ENCODE measurements around the gene UNC119. TPM values are rescaled to one million over a fixed set of nuclear protein-coding genes. Genes with fewer than 3 reads are reported as not detected.

UNC119 gene
- total RNA-seq, 2 experiments from 2014 or later, result 14.2 to 14.9 TPM

DNA sequence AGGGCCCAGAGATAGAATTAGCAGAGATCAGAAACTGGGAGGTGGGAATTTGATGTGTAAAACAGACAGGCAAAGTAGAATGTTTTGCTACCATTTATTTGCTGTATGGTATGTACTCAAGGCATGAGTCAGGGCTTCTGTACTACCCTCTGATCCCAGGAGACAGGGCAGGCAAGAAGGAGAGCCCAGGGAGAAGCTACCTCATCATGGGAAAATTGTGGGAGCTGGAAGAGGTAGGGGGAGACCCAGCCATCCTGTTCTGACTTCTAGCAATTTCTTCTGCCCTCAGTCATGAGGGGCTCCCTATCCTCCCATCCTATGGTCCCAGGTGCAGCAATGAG is 20.6 kb upstream of the UNC119 start:
- no TSS peak for BruUV-seq (replicated peaks)
- no peaks in the 10 kb centered on the region for H3K79me2 ChIP-seq (ENCODE audit: insufficient read depth, low read depth, low read length)
- TF ChIP-seq, protein P1, sequence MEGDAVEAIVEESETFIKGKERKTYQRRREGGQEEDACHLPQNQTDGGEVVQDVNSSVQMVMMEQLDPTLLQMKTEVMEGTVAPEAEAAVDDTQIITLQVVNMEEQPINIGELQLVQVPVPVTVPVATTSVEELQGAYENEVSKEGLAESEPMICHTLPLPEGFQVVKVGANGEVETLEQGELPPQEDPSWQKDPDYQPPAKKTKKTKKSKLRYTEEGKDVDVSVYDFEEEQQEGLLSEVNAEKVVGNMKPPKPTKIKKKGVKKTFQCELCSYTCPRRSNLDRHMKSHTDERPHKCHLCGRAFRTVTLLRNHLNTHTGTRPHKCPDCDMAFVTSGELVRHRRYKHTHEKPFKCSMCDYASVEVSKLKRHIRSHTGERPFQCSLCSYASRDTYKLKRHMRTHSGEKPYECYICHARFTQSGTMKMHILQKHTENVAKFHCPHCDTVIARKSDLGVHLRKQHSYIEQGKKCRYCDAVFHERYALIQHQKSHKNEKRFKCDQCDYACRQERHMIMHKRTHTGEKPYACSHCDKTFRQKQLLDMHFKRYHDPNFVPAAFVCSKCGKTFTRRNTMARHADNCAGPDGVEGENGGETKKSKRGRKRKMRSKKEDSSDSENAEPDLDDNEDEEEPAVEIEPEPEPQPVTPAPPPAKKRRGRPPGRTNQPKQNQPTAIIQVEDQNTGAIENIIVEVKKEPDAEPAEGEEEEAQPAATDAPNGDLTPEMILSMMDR (conservative IDR thresholded peaks at IDR 0.05; ENCODE audit: low read length), result no peak
- TF ChIP-seq EZH2phosphoT487 (IDR thresholded peaks at IDR 0.05; ENCODE audit: borderline replicate concordance, low read depth, low read length), result no peak
- no peaks in the 10 kb centered on the region for H3K9me3 ChIP-seq (ENCODE audit: low read length)
- ChIA-PET POLR2A (no interaction called here), CTCF (ENCODE audit: unreplicated experiment) (no interaction called here)
- H4K20me1 ChIP-seq (ENCODE audit: insufficient read depth, low read length), result no peaks in the 10 kb centered on the region
- peaks cover 32% of the 10 kb centered on the region for H3K36me3 ChIP-seq (ENCODE audit: insufficient read depth, low read length)
- H3K4me1 ChIP-seq (ENCODE audit: insufficient read depth, low read length, poor library complexity, severe bottlenecking), result peaks cover 28% of the 10 kb centered on the region
- H2AFZ ChIP-seq (ENCODE audit: low read length), result no peak overlapping the region
- no peak overlapping the region for H3K4me3 ChIP-seq (ENCODE audit: low read depth, low read length, poor library complexity, severe bottlenecking)
- no peak overlapping the region for H3K4me2 ChIP-seq (ENCODE audit: low read length)
- no peak for DNase-seq (ENCODE audit: low spot score)
- no peaks in the 10 kb centered on the region for H3K9me2 ChIP-seq (ENCODE audit: insufficient read depth, low read length)
- intact Hi-C loops (cut with micrococcal nuclease; ENCODE audit: unreplicated experiment), result no loop called here
- H3K27ac ChIP-seq (ENCODE audit: low read depth, low read length, poor library complexity, severe bottlenecking), result no peak overlapping the region

DNA sequence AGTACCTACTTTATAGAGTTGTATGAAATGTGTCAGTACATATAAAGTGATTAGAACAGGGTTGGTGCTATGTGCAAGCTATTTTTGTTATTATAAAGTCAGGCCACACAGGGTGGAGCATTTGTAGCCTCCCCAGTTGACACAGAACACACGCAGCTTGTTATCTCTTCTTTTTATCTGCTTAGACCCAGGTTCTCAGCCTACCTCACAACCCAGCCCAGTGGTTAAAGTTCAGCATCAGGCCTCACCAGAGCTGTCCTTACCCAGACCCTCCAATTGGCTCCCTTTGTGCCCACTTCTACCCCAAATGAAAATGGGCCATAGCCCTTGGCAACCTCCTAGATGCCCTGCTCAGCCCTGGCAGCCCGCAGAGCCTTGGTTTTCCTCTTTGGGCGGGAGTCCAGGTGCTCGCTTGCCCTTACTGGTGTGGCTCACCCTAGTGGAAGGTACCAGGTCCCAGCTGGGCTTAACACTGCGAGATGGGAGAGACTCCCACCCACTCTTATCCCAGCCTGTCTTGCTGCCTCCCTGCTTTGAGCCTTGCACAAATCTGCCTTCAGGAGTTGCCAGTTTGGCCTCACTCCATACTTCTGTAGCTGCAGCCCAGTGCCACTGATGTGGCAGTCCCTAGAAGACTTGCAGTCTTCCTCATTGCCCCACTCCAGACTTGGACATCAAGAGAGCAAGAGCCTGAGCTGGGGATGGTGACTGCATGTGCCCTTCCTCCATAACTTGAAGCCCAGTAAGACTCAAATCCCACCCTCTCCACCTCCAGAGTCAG is 20.0 kb upstream of the UNC119 start:
- Histone ChIP-seq H3K79me2 (ENCODE audit: insufficient read depth, low read depth, low read length) (no peaks in the 10 kb centered on the region; the same call in 1 of the 2 replicates), H3K9me3 (ENCODE audit: low read length) (no peaks in the 10 kb centered on the region), H3K4me3 (ENCODE audit: low read depth, low read length, poor library complexity, severe bottlenecking) (peak overlapping the region; percentile 94), H3K9me2 (ENCODE audit: insufficient read depth, low read length) (no peaks in the 10 kb centered on the region), H2AFZ (ENCODE audit: low read length) (peak overlapping the region; percentile 77), H3K4me1 (ENCODE audit: insufficient read depth, low read length, poor library complexity, severe bottlenecking) (peaks cover 33% of the 10 kb centered on the region), H3K27ac (ENCODE audit: low read depth, low read length, poor library complexity, severe bottlenecking) (peak overlapping the region; percentile 20), H3K4me2 (ENCODE audit: low read length) (peak overlapping the region; percentile 78), H3K36me3 (ENCODE audit: insufficient read depth, low read length) (peaks cover 27% of the 10 kb centered on the region), H4K20me1 (ENCODE audit: insufficient read depth, low read length) (no peaks in the 10 kb centered on the region)
- BruUV-seq (replicated peaks), result no TSS peak
- CTCF ChIA-PET (ENCODE audit: unreplicated experiment), result no interaction called here
- intact Hi-C loops (cut with micrococcal nuclease; ENCODE audit: unreplicated experiment), result no loop called here
- POLR2A ChIA-PET, result interaction anchor here (0.6 to 2.0 kb wide), 5 partner anchors 20 to 143 kb away, joined by 3 to 12 read pairs (median 5); no protein-coding TSS in a partner anchor
- no peak for DNase-seq (ENCODE audit: low spot score)
- TF ChIP-seq, protein P1 (conservative IDR thresholded peaks at IDR 0.05; ENCODE audit: low read length), result no peak
- no peak for TF ChIP-seq EZH2phosphoT487 (IDR thresholded peaks at IDR 0.05; ENCODE audit: borderline replicate concordance, low read depth, low read length)

Data from OCI-LY7 (cell line).